ENCODE data around the gene DHX8.

DHX8 gene

GRCh38 chr17:43526886-43527648 is 43.3 kb downstream of the DHX8 start:
- no peak for DNase-seq

- no peak for DNase-seq
Measured at GRCh38 chr17:43528319-43528987, 44.7 kb downstream of the DHX8 start.

- DNase-seq: no peak
Measured at GRCh38 chr17:43528988-43529814, 45.4 kb downstream of the DHX8 start.

GRCh38 chr17:43529947-43530287 is 46.1 kb downstream of the DHX8 start:
- DNase-seq: no peak

- no peak for DNase-seq
Measured at GRCh38 chr17:43530288-43531081, 46.7 kb downstream of the DHX8 start.

- DNase-seq: no peak
Measured at GRCh38 chr17:43531082-43531378, 47.3 kb downstream of the DHX8 start.

- no peak for DNase-seq
Measured at GRCh38 chr17:43531955-43532354, 48.2 kb downstream of the DHX8 start.

GRCh38 chr17:43532581-43532980 is 48.8 kb downstream of the DHX8 start:
- no peak for DNase-seq

GRCh38 chr17:43533699-43534098 is 49.9 kb downstream of the DHX8 start:
- DNase-seq: no peak

- DNase-seq: no peak
Measured at GRCh38 chr17:43534909-43535308, 51.1 kb downstream of the DHX8 start.

GRCh38 chr17:43536236-43536992 is 52.6 kb downstream of the DHX8 start:
- DNase-seq: no peak

- no peak for DNase-seq
Measured at GRCh38 chr17:43540821-43541674, 57.3 kb downstream of the DHX8 start.

- DNase-seq: no peak
Measured at GRCh38 chr17:43542859-43543258, 59.1 kb downstream of the DHX8 start.

GRCh38 chr17:43543300-43543699 is 59.5 kb downstream of the DHX8 start:
- no peak for DNase-seq

- DNase-seq: no peak
Measured at GRCh38 chr17:43543771-43544575, 60.2 kb downstream of the DHX8 start.

- no peak for DNase-seq
Measured at GRCh38 chr17:43545383-43545632, 61.5 kb downstream of the DHX8 start.

GRCh38 chr17:43546319-43547188 is 62.8 kb downstream of the DHX8 start, which contains the start of gene ETV4:
ETV4 (minus strand) TSS chr17:43546340; CDS start chr17:43545617, 723 bp downstream.
- peak; percentile 95 for DNase-seq

GRCh38 chr17:43547189-43547550 is 63.4 kb downstream of the DHX8 start:
- DNase-seq: no peak

- DNase-seq: no peak
Measured at GRCh38 chr17:43547659-43548256, 64.0 kb downstream of the DHX8 start.
